ENCODE measurements around the gene CSF1R.
"Not testable (repeated sequence)": the region's sequence is repeated elsewhere in the genome, so short reads cannot be mapped to it uniquely, and the experiment has no call there.

The CSF1R gene

DNA sequence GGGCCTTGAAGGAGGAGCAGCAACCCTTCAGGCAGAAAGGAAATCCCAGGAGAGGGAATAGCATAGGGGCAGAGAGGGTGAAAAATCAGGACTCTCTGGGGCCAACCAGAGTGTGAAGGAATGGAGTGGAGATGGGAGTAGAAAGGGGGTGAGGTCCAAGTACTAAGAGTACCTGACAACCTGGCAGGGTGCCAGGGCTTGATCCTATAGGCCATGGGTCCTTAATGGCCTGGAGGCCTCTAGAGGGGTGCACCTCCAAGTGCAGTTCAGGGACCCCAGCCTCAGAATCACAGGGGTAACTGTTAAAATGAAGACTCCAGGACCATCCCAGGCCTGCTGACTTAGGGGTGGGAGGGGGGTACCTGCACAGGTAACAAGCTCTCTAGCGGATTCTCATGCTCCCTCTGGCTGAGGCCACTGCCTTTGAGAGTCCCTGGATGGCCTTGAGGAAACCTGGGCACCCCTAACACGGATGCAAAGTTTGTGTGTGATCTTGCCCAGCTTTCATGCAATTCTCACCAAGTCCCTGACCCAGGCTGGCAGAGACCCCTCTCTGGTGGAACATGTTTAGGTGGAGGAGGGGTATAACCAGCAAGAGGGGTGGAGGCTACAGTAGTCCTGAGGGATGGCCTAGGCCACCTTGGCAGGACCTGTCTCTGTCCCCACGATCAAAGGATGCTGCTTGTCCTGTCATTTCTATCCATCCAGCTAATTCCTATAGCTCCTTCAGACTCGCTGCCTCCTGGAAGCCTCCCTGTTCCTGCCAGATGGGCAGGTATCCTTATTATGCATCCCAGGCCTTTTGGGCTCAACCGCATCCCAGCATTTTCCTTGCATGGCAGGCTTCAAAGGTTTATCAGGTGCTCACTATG lies 17.6 kb upstream of the CSF1R start:
- no peak for DNase-seq

DNA sequence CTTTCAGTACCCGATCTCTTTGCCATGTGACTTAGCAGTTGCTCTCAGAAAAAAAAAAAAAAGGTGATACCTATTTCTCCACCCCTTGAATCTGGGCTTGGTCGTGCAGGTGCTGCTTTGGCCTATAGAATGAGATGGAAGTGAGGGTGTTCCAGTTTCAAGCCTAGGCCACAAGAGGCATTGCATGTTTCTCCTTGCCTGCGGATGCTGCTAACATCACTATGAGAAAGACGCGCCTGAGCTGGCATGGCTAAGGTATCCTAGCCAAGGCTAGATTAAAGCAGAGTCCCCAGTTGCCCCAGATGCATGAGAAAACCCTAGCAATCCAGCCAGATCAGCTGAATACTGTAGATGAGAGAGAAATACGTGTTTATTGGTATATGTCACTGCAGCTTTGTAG lies 14.7 kb upstream of the CSF1R start:
- no peak for DNase-seq

DNA sequence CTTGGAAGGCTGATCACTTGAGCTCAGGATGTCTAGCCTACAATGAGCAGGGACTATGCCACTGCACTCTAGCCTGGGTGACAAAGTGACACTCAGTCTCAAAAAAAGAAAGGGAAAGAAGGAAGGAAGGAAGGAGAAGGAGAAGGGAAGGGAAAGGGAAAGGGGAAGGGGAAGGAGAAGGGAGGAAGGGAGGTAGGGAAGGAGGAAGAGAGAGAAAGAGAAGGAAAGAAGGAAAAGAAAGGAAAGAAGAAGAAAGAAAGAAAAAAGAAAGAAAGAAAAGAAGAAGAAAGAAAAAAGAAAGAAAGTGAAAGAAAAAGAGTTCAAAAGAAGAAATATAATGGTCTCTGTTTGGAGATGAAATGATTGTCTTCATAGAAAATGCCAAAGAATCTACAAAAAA lies 10.8 kb upstream of the CSF1R start:
- no peak for DNase-seq

DNA sequence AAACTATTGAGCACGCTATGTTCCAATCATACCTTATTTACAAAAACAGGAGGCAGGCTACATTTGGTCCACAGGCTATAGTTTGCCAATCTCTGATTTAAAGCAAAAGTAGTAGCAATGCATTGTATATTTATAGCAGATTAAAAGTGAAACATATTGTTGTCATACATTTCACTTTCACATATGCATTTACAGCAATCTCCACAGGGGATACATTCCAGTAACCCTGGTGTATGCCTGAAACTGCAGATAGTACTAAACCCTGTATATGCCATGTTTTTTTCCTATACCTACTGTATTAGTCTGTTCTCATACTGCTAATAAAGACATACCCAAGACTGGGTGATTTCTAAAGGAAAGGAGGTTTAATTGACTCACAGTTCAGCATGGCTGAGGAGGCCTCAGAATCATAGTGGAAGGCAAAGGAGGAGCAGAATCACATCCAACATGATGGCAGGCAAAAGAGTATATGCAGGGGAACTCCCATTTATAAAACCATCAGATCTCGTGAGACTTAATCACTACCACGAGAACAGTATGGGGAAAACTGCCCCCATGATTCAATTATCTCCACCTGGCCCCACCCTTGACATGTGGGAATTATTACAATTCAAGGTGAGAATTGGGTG lies 5.9 kb upstream of the CSF1R start:
- no peak for DNase-seq

DNA sequence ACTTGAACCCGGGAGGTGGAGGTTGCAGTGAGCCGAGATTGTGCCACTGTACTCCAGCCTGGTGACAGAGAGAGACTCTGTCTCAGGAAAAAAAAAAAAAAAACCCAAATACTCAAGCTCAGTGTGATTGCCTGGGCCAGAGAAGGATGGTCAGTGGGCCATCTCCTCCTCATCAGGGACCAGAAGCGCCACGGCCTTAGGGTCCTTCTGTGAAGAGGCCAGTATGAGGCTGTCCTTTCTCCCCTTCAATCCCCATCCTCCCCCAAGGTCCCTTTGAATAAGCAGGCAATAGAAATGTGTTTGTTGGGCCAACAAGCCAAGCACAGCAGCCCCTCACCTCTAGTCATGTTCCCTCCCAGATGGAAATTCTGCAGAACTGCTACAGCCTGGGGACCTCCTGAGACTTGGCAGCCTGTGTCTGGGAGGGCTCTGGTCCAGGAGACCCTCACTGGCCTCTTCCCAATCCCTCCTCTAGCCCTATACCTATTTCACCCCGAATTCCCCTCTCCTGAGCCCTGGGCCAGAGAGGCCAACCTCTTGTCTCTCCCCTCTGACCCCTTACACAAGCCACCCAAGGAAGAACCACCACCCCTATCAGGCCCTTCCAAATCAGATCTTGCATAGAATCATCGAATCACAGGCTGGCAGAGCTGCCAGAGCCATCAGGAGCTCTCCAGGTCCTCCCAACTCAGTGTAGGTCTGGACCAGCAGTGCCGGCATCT lies 1.0 kb downstream of the CSF1R start:
- no peak for DNase-seq

- not testable (repeated sequence) for DNase-seq
Observed at GRCh38 chr5:150084754-150085153, 1.6 kb downstream of the CSF1R start.

GRCh38 chr5:150082889-150083288 lies 3.5 kb downstream of the CSF1R start:
- DNase-seq, result no peak

- no peak for DNase-seq
Observed at GRCh38 chr5:150082374-150082773, 4.0 kb downstream of the CSF1R start.

GRCh38 chr5:150081541-150082283 lies 4.6 kb downstream of the CSF1R start:
- DNase-seq, result no peak

GRCh38 chr5:150080696-150081435 lies 5.5 kb downstream of the CSF1R start:
- no peak for DNase-seq

GRCh38 chr5:150079909-150080461 lies 6.4 kb downstream of the CSF1R start:
- DNase-seq, result no peak

DNA sequence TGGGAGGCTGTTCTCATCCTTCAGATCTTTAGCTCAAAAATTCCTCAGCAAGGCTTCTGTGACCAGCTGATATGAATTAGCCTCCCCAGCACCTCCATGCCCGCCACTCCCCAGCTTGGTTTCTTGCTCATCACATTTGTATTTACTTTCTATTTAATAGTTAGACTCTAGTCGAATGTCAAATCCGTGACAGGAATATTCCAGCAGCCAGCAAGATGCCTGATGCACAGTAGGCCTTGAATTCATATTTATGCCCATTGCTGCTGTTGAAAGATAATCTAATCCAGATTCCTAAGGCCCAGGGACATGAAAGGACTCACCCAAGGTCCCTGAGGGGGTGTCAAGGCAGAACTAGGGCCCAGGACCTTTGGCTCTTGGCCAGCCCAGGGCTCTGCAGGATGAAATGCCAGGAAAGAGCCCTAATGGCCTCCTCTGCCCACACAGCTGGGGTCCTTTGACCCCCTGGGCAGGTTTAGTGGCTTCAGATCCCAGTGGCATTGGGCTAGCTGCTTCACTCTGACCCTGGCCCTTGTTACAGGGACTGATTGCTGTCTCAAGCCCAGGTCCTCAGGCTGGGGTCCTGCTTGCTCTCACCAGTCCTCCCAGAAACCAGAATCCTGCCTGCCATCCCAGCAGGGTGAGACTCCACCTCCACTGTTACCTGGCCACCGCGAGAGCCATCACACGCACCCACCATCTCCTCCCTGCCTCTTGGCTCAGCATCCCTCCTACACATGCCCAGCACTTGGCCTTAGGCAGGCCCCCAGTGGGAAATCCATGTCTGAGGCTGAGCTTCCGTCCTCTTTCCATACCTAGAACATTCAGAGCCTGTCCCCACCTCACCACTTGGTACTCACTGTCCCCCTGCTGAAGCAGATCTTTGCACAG lies 7.3 kb downstream of the CSF1R start:
- DNase-seq, result no peak

GRCh38 chr5:150077996-150078801 lies 8.2 kb downstream of the CSF1R start:
- no peak for DNase-seq

GRCh38 chr5:150077060-150077459 lies 9.3 kb downstream of the CSF1R start:
- DNase-seq, result no peak

DNA sequence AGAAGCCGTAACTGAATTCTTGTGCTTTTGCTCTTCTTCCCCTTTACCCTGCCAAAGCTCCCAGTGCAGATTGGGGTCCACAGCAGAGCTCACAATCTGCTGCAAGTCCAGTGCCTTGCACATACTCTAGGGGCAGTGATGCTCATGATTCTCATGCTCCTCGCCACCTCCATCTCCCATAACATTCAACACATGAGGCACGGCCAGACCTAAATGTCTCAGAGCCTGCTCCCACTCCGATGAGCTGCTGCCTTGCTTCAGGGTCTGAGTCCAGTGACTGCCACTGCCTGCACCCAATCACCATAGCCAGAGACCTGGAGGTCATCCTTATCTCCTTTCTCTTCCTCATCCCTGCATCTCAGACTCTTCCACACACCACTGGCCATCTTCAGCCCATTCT lies 10.5 kb downstream of the CSF1R start:
- no peak for DNase-seq

GRCh38 chr5:150075233-150075632 lies 11.1 kb downstream of the CSF1R start:
- no peak for DNase-seq

DNA sequence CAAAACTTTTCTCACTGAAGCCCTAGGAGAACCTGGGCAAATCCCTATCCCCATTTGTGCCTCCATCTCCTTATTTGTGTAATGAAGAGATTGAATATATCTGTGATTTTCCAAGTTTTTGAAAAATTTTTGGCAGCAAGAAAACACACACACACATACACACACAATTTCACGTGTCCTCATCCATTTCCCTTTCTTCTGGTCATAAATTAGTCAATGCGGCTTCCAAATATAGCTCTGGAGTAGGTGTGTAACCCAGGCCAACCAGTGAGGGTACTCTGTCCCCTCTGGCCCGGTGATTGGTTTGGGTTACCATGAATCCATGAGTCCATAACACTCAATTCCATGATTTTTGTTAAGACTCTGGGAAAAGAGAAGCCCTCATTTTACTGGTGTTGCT lies 12.7 kb downstream of the CSF1R start:
- DNase-seq, result no peak

- no peak for DNase-seq
Observed at GRCh38 chr5:150073086-150073625, 13.2 kb downstream of the CSF1R start.

GRCh38 chr5:150070821-150071220 lies 15.5 kb downstream of the CSF1R start:
- no peak for DNase-seq
